Ishikawa (cell line): ENCODE measurements around the gene SLC7A10.
A peak's percentile ranks its signal among the peaks of the same experiment; 100 is the strongest.

Experiments
- CEBPB ChIP-seq: IDR thresholded peaks from 2 replicates; pipeline ENCODE4 v1.6.1; 2012
- EGR1 ChIP-seq: IDR thresholded peaks from 2 replicates; pipeline ENCODE4 v1.6.1; 2012
- EP300 ChIP-seq: IDR thresholded peaks from 2 replicates; pipeline ENCODE4 v1.6.1; 2012; ENCODE audit warnings: borderline replicate concordance
- RAD21 ChIP-seq: IDR thresholded peaks from 2 replicates; pipeline ENCODE4 v1.6.1; 2012; ENCODE audit warnings: low read depth
- TAF1 ChIP-seq: IDR thresholded peaks from 2 replicates; pipeline ENCODE4 v1.6.1; 2012; ENCODE audit warnings: low read depth, mild to moderate bottlenecking
- TCF12 ChIP-seq: IDR thresholded peaks from 2 replicates; pipeline ENCODE4 v1.6.1; 2012; ENCODE audit warnings: low read depth
- YY1 ChIP-seq: IDR thresholded peaks from 2 replicates; pipeline ENCODE4 v1.6.1; 2012; ENCODE audit warnings: low read depth
- ZBTB7A ChIP-seq: IDR thresholded peaks from 2 replicates; pipeline ENCODE4 v1.6.1; 2012; ENCODE audit warnings: low read depth
- TF ChIP-seq, protein P1 (sequence below): IDR thresholded peaks from 2 replicates; pipeline ENCODE4 v1.6.1; 2012; ENCODE audit warnings: low read depth, mild to moderate bottlenecking
- TF ChIP-seq, protein P2 (sequence below): IDR thresholded peaks from 2 replicates; pipeline ENCODE4 v1.6.1; 2012
- TF ChIP-seq, protein P3 (sequence below): IDR thresholded peaks from 2 replicates; pipeline ENCODE4 v1.6.1; 2012

DNA sequence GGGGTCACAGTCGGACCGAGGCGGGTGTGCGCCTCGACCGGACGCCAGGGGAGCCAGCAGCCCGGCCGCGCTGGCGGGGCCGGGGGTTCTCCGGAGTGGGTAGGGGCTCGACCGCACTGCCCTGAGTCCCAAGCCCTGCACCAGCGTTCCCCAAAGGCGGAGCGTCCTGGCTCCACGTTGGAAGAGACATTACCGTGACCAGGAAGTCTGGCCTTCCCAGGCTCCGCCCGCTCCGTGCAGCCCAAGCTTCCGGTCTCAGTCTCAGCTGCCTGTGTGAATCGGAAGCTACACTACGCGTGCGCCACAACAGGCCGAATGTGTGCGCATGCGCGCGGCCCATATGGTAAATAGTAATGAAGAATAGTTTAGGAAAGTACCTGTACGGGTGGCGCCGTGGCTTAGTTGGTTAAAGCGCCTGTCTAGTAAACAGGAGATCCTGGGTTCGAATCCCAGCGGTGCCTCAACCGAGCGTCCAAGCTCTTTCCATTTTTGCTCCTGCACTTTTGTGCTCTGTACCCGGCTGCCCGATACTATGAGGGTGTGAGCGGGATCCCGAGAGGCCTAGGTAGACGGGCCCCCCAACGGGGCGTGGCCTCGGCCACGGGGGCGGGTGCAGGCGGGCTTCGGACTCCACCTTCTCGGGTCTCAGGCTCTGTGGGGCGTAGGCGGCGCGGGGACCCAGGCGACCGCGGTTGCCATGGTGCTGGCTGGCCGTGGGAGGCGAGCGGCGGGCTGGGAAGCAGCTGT, 48.8 kb downstream of the SLC7A10 start:
- TF ChIP-seq EP300 (0 out of 2 replicates have a peak, but pooled peaks have one; percentile 9), ZBTB7A (peak; percentile 1; the same call in 1 of the 2 replicates), EGR1 (peak; percentile 96), RAD21 (peak; percentile 4; the same call in 1 of the 2 replicates), TAF1 (peak; percentile 86), YY1 (0 out of 2 replicates have a peak, but pooled peaks have one; percentile 52), TCF12 (peak; percentile 6; the same call in 1 of the 2 replicates), CEBPB (peak; percentile 42; the same call in 1 of the 2 replicates)
- TF ChIP-seq, protein P1, sequence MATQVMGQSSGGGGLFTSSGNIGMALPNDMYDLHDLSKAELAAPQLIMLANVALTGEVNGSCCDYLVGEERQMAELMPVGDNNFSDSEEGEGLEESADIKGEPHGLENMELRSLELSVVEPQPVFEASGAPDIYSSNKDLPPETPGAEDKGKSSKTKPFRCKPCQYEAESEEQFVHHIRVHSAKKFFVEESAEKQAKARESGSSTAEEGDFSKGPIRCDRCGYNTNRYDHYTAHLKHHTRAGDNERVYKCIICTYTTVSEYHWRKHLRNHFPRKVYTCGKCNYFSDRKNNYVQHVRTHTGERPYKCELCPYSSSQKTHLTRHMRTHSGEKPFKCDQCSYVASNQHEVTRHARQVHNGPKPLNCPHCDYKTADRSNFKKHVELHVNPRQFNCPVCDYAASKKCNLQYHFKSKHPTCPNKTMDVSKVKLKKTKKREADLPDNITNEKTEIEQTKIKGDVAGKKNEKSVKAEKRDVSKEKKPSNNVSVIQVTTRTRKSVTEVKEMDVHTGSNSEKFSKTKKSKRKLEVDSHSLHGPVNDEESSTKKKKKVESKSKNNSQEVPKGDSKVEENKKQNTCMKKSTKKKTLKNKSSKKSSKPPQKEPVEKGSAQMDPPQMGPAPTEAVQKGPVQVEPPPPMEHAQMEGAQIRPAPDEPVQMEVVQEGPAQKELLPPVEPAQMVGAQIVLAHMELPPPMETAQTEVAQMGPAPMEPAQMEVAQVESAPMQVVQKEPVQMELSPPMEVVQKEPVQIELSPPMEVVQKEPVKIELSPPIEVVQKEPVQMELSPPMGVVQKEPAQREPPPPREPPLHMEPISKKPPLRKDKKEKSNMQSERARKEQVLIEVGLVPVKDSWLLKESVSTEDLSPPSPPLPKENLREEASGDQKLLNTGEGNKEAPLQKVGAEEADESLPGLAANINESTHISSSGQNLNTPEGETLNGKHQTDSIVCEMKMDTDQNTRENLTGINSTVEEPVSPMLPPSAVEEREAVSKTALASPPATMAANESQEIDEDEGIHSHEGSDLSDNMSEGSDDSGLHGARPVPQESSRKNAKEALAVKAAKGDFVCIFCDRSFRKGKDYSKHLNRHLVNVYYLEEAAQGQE = no peak
- TF ChIP-seq, protein P2, sequence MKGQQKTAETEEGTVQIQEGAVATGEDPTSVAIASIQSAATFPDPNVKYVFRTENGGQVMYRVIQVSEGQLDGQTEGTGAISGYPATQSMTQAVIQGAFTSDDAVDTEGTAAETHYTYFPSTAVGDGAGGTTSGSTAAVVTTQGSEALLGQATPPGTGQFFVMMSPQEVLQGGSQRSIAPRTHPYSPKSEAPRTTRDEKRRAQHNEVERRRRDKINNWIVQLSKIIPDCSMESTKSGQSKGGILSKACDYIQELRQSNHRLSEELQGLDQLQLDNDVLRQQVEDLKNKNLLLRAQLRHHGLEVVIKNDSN = no peak
- TF ChIP-seq, protein P3, sequence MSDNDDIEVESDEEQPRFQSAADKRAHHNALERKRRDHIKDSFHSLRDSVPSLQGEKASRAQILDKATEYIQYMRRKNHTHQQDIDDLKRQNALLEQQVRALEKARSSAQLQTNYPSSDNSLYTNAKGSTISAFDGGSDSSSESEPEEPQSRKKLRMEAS = peak; percentile 65
